Loucy (cell line): Measurements from ENCODE around the gene FXYD6.

Experiments used
- EZH2phosphoT487 ChIP-seq: fragments of 200-600 bp; IDR thresholded peaks from 2 replicates; pipeline ENCODE4 v1.6.1; 2018; ENCODE audit warnings: antibody characterized with exemption, mild to moderate bottlenecking, moderate library complexity, borderline replicate concordance
- TF ChIP-seq, protein P1 (sequence below): fragments of 200-600 bp; sonication (generic); conservative IDR thresholded peaks from 2 replicates; pipeline ENCODE4 v1.5.1; 2014; ENCODE audit warnings: mild to moderate bottlenecking, antibody characterized with exemption, low read length

GRCh38 chr11:117849781-117850414 lies 26.6 kb downstream of the FXYD6 start:
- TF ChIP-seq, protein P1, sequence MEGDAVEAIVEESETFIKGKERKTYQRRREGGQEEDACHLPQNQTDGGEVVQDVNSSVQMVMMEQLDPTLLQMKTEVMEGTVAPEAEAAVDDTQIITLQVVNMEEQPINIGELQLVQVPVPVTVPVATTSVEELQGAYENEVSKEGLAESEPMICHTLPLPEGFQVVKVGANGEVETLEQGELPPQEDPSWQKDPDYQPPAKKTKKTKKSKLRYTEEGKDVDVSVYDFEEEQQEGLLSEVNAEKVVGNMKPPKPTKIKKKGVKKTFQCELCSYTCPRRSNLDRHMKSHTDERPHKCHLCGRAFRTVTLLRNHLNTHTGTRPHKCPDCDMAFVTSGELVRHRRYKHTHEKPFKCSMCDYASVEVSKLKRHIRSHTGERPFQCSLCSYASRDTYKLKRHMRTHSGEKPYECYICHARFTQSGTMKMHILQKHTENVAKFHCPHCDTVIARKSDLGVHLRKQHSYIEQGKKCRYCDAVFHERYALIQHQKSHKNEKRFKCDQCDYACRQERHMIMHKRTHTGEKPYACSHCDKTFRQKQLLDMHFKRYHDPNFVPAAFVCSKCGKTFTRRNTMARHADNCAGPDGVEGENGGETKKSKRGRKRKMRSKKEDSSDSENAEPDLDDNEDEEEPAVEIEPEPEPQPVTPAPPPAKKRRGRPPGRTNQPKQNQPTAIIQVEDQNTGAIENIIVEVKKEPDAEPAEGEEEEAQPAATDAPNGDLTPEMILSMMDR: no peak
- no peak for TF ChIP-seq EZH2phosphoT487
